Activated CD4-positive, alpha-beta T cell treated with anti-CD3 and anti-CD28 coated beads, Interleukin-2, amount 10 ng/mL, durations not matched to agents 7 days and 5 days (primary cell): ENCODE measurements around the gene LIN28B. TPM values are rescaled to one million over a fixed set of nuclear protein-coding genes. Genes with fewer than 3 reads are reported as not detected.

Experiments used
- CTCF ChIA-PET: fragments of 350-600 bp; sonication (Branson Sonifier 250); formaldehyde crosslinking; loops from one replicate; lab custom pipeline; 2021; ENCODE audit warnings: antibody characterized with exemption; lab: Charles Lee
- POLR2A ChIA-PET: fragments of 350-600 bp; sonication (Branson Sonifier 250); formaldehyde crosslinking; loops from one replicate; lab custom pipeline; 2021; ENCODE audit warnings: antibody characterized with exemption; lab: Charles Lee
- DNase-seq: peaks from one replicate; pipeline ENCODE4 v3.0.0-alpha.2; 2020
- H3K27ac Mint-ChIP-seq: one replicate; pipeline ENCODE4 v1.8.0; 2021; ENCODE audit warnings: mild to moderate bottlenecking, moderate library complexity, mixed read lengths
- H3K27me3 Mint-ChIP-seq: one replicate; pipeline ENCODE4 v1.8.0; 2021; ENCODE audit warnings: mixed read lengths
- H3K36me3 Mint-ChIP-seq: one replicate; pipeline ENCODE4 v1.8.0; 2021; ENCODE audit warnings: low read depth, mixed read lengths
- H3K4me1 Mint-ChIP-seq: one replicate; pipeline ENCODE4 v1.8.0; 2021; ENCODE audit warnings: mixed read lengths
- H3K4me3 Mint-ChIP-seq: one replicate; pipeline ENCODE4 v1.8.0; 2021; ENCODE audit warnings: mild to moderate bottlenecking, moderate library complexity, mixed read lengths
- H3K9me3 Mint-ChIP-seq: one replicate; pipeline ENCODE4 v1.8.0; 2021; ENCODE audit warnings: mixed read lengths
- total RNA-seq, 2 experiments: library from RNA; stranded (reverse); gene quantifications; one replicate each; pipeline ENCODE4 v1.2.3, GENCODE V29; 2021

LIN28B gene
- total RNA-seq, 2 experiments from 2014 or later = not detected

GRCh38 chr6:105094133-105094640 is 137.3 kb downstream of the LIN28B start:
- no peak for DNase-seq
- Mint-ChIP-seq H3K27me3 (no peaks in the 10 kb centered on the region), H3K36me3 (no peaks in the 10 kb centered on the region), H3K4me3 (no peak overlapping the region), H3K4me1 (no peaks in the 10 kb centered on the region), H3K9me3 (no peaks in the 10 kb centered on the region), H3K27ac (no peak overlapping the region)
- ChIA-PET CTCF (no interaction called here), POLR2A (no interaction called here)

GRCh38 chr6:105095139-105095538 is 138.2 kb downstream of the LIN28B start:
- no peak overlapping the region for H3K27ac Mint-ChIP-seq
- CTCF ChIA-PET = interaction anchor here (0.7 to 1.1 kb wide), 2 partner anchors 8 to 23 kb away, joined by 3 to 4 read pairs; no protein-coding TSS in a partner anchor
- no peak for DNase-seq

GRCh38 chr6:105097288-105097687 is 140.4 kb downstream of the LIN28B start:
- Mint-ChIP-seq H3K27me3 (no peaks in the 10 kb centered on the region), H3K9me3 (no peaks in the 10 kb centered on the region), H3K36me3 (no peaks in the 10 kb centered on the region), H3K4me3 (no peak overlapping the region), H3K27ac (no peak overlapping the region), H3K4me1 (no peaks in the 10 kb centered on the region)
- POLR2A ChIA-PET = no interaction called here
- no peak for DNase-seq
- CTCF ChIA-PET = interaction anchor here (1.0 kb wide), 1 partner anchor 13 kb away, joined by 3 read pairs; no protein-coding TSS in a partner anchor

More at GRCh38 chr6:105095139-105095538, 138.2 kb downstream of the LIN28B start:
- H3K9me3 Mint-ChIP-seq = no peaks in the 10 kb centered on the region
- no peak overlapping the region for H3K4me3 Mint-ChIP-seq
- H3K4me1 Mint-ChIP-seq = no peaks in the 10 kb centered on the region
- no peaks in the 10 kb centered on the region for H3K27me3 Mint-ChIP-seq
- POLR2A ChIA-PET = no interaction called here
- H3K36me3 Mint-ChIP-seq = no peaks in the 10 kb centered on the region

DNA sequence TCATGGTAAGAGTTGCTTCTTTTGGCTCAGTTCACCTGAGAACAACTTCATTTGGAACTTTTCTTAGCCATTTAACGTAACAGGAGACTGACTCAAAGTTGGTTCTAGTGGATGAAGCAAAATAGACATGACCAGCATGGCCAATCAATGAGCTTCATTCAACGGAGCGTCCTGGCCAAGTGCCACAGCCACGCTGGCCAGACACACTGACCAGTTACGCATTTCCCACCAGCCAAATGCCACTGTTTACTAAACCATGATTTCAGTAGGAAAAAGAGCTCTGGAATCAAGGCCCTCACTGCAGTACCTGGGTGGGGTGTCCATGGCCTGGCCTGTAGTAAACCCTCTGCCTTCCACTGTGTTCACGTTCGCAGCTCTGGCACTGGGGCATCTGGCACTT is 142.5 kb downstream of the LIN28B start:
- H3K4me3 Mint-ChIP-seq = no peak overlapping the region
- H3K27me3 Mint-ChIP-seq = no peaks in the 10 kb centered on the region
- DNase-seq = no peak
- H3K36me3 Mint-ChIP-seq = no peaks in the 10 kb centered on the region
- no peaks in the 10 kb centered on the region for H3K4me1 Mint-ChIP-seq
- POLR2A ChIA-PET = no interaction called here
- CTCF ChIA-PET = no interaction called here
- H3K9me3 Mint-ChIP-seq = no peaks in the 10 kb centered on the region
- H3K27ac Mint-ChIP-seq = no peak overlapping the region

DNA sequence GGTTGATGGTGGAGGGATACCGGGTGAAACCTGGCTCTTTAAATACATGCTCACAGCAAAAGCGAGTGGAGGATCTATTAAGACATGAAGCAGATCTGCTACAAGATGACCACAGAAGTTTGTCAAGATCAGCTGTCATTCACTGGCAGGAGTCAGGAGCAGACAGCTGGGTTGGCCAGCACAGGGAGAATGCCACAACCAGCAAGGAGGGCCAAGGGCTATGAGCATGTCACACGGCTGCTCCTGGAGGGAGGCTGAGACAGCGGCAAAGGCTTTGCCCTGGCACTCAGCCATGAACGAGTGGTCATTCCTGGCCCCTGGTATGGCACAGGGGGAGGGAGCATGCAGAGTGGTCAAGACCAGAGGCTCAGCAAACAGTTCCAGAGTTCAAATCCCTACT is 145.3 kb downstream of the LIN28B start:
- CTCF ChIA-PET = no interaction called here
- H3K4me3 Mint-ChIP-seq = no peak overlapping the region

DNA sequence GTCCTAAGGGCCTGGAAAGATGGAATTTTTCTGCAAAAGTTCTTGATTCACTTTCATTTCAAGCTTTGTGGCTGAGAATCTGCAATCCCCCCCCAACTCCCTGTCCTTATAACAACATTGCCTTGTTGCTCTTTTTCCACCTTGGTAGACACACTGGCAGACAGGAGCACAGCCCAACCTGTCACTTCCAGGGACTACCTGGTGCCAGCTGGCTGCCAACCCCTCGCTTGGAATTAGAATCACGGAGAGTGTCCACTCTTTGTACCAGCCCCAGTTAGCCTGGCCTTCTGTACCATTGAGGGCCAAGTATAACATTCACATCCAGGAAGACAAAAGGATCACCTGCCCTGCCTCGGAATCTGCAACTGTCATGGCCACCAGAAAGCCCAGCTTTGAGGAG is 148.2 kb downstream of the LIN28B start:
- CTCF ChIA-PET = no interaction called here

More for the DNA sequence above, 145.3 kb downstream of the LIN28B start:
- Mint-ChIP-seq H3K4me1 (no peaks in the 10 kb centered on the region), H3K9me3 (no peaks in the 10 kb centered on the region), H3K27ac (no peak overlapping the region), H3K27me3 (peaks cover 6% of the 10 kb centered on the region), H3K36me3 (no peaks in the 10 kb centered on the region)
- POLR2A ChIA-PET = no interaction called here
- DNase-seq = no peak

GRCh38 chr6:105106260-105106659 is 149.4 kb downstream of the LIN28B start:
- Mint-ChIP-seq H3K9me3 (no peaks in the 10 kb centered on the region), H3K36me3 (no peaks in the 10 kb centered on the region), H3K27ac (no peak overlapping the region), H3K4me3 (no peak overlapping the region), H3K27me3 (peaks cover 10% of the 10 kb centered on the region), H3K4me1 (no peaks in the 10 kb centered on the region)
- CTCF ChIA-PET = no interaction called here
- POLR2A ChIA-PET = no interaction called here
- DNase-seq = no peak

More for the DNA sequence above, 148.2 kb downstream of the LIN28B start:
- no peaks in the 10 kb centered on the region for H3K9me3 Mint-ChIP-seq
- no peak for DNase-seq
- POLR2A ChIA-PET = no interaction called here
- peaks cover 6% of the 10 kb centered on the region for H3K27me3 Mint-ChIP-seq
- H3K27ac Mint-ChIP-seq = no peak overlapping the region
- H3K4me3 Mint-ChIP-seq = no peak overlapping the region
- no peaks in the 10 kb centered on the region for H3K36me3 Mint-ChIP-seq
- H3K4me1 Mint-ChIP-seq = no peaks in the 10 kb centered on the region

DNA sequence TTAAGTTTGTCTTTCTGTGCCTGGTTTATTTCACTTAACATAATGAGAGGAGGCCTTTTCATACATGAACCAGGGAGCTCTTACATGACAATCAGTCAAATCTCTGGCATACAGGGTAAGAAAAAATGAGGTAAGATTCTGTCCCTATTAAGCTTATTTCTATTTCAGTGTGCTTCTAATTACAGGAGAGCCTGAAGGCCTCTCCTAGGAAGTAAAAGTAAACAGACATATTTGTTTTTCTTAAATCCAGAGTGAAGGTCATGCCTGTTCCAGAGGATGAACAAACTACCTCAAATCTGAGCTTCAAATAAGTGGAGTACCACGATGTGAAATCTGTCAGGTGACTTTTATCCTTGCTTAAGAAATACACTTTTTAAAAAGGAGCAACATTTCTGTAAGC is 150.3 kb downstream of the LIN28B start:
- no peak for DNase-seq
- no peak overlapping the region for H3K27ac Mint-ChIP-seq
- H3K4me3 Mint-ChIP-seq = no peak overlapping the region
- H3K4me1 Mint-ChIP-seq = no peaks in the 10 kb centered on the region
- CTCF ChIA-PET = interaction anchor here (0.8 kb wide), 1 partner anchor 295 kb away, joined by 3 read pairs; no protein-coding TSS in a partner anchor
- no peaks in the 10 kb centered on the region for H3K9me3 Mint-ChIP-seq
- POLR2A ChIA-PET = no interaction called here
- peaks cover 17% of the 10 kb centered on the region for H3K27me3 Mint-ChIP-seq
- no peaks in the 10 kb centered on the region for H3K36me3 Mint-ChIP-seq

DNA sequence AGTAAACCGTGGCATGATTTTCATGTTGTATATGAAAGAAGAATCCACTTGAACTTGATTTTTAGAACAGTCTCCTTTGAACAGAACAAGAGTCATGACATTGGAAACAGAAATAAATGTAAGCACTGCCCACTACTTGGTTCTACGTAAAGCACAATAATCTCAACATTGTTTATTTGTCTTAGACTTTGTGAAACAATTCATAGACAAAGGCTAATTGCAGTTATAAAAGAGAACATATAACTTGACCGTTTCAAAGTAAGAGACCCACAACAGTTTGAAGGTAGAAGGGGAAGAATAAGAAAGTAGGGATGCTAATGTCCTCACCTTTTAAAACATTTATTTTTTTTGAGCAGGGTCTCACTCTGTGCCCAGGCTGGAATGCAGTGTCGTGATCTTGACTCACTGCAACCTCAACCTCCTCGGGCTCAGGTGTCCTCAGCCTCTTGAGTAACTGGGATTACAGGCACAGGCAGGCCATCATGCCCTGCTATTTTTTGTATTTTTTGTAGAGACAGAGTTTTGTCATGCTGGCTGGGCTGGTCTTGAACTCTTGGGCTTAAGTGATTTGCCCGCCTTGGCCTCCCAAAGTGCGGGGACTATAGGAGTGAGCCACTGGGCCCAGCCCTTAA is 151.8 kb downstream of the LIN28B start:
- Mint-ChIP-seq H3K9me3 (no peaks in the 10 kb centered on the region), H3K27me3 (peaks cover 20% of the 10 kb centered on the region), H3K4me1 (no peaks in the 10 kb centered on the region), H3K36me3 (no peaks in the 10 kb centered on the region), H3K27ac (no peak overlapping the region), H3K4me3 (no peak overlapping the region)
- ChIA-PET POLR2A (no interaction called here), CTCF (interaction anchor here (0.8 kb wide), 1 partner anchor 20 kb away, joined by 3 read pairs; no protein-coding TSS in a partner anchor)
- no peak for DNase-seq

GRCh38 chr6:105109955-105110895 is 153.3 kb downstream of the LIN28B start:
- no peak overlapping the region for H3K27ac Mint-ChIP-seq
- CTCF ChIA-PET = interaction anchor here (1.6 kb wide), 1 partner anchor 13 kb away, joined by 3 read pairs; no protein-coding TSS in a partner anchor
- POLR2A ChIA-PET = no interaction called here
- no peak for DNase-seq
- H3K4me3 Mint-ChIP-seq = no peak overlapping the region
- H3K27me3 Mint-ChIP-seq = peaks cover 22% of the 10 kb centered on the region
- no peaks in the 10 kb centered on the region for H3K9me3 Mint-ChIP-seq
- H3K4me1 Mint-ChIP-seq = no peaks in the 10 kb centered on the region
- H3K36me3 Mint-ChIP-seq = no peaks in the 10 kb centered on the region

DNA sequence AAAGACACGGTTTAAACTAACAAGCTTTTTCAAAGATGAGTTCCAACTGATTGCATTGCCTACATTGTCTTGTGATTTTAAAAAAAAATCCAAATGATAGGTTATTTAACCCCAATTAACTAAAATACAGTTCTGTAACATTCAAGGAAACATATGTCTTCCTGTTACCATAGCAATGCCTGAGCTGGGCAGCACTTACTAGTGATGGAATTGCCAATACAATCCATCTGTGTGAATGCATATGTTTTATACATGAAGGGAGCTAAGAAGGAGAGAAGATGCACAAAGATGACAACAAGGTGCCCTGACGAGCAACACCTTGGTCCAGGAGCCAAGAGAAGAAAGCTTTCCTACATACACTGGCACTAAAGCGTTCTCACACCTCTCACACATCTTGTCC is 154.2 kb downstream of the LIN28B start:
- Mint-ChIP-seq H3K4me1 (no peaks in the 10 kb centered on the region), H3K27ac (no peak overlapping the region), H3K9me3 (no peaks in the 10 kb centered on the region), H3K36me3 (no peaks in the 10 kb centered on the region), H3K27me3 (peaks cover 21% of the 10 kb centered on the region), H3K4me3 (no peak overlapping the region)
- ChIA-PET CTCF (interaction anchor here (1.6 kb wide), 1 partner anchor 14 kb away, joined by 3 read pairs; no protein-coding TSS in a partner anchor), POLR2A (no interaction called here)
- no peak for DNase-seq

- DNase-seq = no peak
- H3K36me3 Mint-ChIP-seq = no peaks in the 10 kb centered on the region
- H3K4me1 Mint-ChIP-seq = no peaks in the 10 kb centered on the region
- ChIA-PET POLR2A (no interaction called here), CTCF (no interaction called here)
- H3K4me3 Mint-ChIP-seq = no peak overlapping the region
- H3K9me3 Mint-ChIP-seq = no peaks in the 10 kb centered on the region
- no peak overlapping the region for H3K27ac Mint-ChIP-seq
- H3K27me3 Mint-ChIP-seq = peaks cover 25% of the 10 kb centered on the region
Measured at GRCh38 chr6:105111871-105112270, 155.0 kb downstream of the LIN28B start.

DNA sequence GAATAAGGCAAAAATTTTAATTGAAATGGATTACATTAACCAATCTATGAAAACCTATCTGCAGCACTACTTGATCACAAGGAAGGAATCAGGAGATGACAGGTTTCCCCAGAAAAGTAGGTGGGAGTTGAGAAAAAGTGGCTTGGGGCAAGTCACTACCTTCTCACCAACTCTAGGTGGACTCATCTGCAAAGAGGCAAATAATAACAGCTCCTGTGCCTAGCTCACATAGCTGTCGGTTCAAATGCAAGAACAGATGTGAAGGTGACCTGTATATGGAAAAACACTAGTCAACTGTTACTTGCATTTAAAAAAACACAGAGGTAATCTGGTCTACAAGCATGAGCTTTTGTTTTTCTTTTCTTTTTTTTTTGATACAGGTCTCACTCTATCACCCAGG is 155.7 kb downstream of the LIN28B start:
- H3K4me3 Mint-ChIP-seq = no peak overlapping the region
- ChIA-PET POLR2A (no interaction called here), CTCF (no interaction called here)
- H3K36me3 Mint-ChIP-seq = no peaks in the 10 kb centered on the region
- no peak for DNase-seq
- no peaks in the 10 kb centered on the region for H3K9me3 Mint-ChIP-seq
- H3K4me1 Mint-ChIP-seq = no peaks in the 10 kb centered on the region
- peaks cover 27% of the 10 kb centered on the region for H3K27me3 Mint-ChIP-seq
- no peak overlapping the region for H3K27ac Mint-ChIP-seq
